Astrocyte of the cerebellum (primary cell): ENCODE measurements around the gene SORCS2.

Experiments
- DNase-seq: peaks from one replicate; pipeline ENCODE4 v3.0.0-alpha.2; 2011; ENCODE audit warnings: low read depth
- H3K4me3 ChIP-seq: 2 replicates; pipeline ENCODE4 v1.5.1; 2011; ENCODE audit warnings: mild to moderate bottlenecking, low read depth, low read length, moderate library complexity
- in situ Hi-C: cut with HindIII; loops from 2 replicates; pipeline ENCODE4 v1.10.0; 2017; ENCODE audit warnings: low sequenced_read_pairs
- TF ChIP-seq, protein P1 (sequence below): IDR thresholded peaks from 2 replicates; pipeline ENCODE4 v1.5.1; 2012; ENCODE audit warnings: low read length, low read depth, moderate library complexity, mild to moderate bottlenecking; ENCODE audit errors: missing control alignments

Gene SORCS2

DNA sequence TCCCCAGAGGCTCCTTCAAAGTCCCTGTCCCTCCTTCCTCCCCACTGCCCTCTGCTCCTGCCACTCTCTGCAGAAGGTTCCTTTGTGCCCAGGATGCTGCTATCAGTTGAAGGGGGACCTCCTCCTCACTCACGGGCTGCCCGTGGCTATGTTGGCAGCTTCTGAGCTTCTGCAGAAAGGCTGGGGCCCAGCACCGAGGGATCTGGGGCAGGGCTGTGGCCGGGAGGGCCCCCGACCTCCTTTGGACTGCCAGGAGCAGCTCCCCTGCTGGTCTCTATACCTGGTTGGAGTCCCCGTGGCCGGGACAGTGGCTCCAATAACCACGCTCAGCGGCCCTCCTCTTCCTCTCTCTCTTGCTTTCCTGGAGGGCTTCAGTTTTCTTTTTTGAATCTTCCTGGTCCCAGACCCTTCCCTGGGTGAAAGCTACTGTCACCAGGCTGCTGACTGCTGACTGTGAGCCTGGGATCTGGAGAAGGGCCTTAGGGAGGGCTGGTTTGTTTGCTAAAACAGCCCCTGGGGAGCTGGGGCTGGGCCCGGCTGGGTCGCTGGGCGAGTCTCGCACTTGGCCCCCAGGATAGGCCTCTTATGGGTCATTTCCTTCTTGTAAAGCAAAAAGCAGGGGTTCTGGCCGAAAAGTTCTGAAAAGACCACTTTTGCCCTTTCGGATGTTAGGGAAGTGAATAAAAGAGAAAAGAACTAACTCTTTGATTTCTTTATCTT, 46.9 kb downstream of the SORCS2 start:
- in situ Hi-C loops: no loop called here
- TF ChIP-seq, protein P1, sequence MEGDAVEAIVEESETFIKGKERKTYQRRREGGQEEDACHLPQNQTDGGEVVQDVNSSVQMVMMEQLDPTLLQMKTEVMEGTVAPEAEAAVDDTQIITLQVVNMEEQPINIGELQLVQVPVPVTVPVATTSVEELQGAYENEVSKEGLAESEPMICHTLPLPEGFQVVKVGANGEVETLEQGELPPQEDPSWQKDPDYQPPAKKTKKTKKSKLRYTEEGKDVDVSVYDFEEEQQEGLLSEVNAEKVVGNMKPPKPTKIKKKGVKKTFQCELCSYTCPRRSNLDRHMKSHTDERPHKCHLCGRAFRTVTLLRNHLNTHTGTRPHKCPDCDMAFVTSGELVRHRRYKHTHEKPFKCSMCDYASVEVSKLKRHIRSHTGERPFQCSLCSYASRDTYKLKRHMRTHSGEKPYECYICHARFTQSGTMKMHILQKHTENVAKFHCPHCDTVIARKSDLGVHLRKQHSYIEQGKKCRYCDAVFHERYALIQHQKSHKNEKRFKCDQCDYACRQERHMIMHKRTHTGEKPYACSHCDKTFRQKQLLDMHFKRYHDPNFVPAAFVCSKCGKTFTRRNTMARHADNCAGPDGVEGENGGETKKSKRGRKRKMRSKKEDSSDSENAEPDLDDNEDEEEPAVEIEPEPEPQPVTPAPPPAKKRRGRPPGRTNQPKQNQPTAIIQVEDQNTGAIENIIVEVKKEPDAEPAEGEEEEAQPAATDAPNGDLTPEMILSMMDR: no peak
- no peak for DNase-seq
- no peak overlapping the region for H3K4me3 ChIP-seq

DNA sequence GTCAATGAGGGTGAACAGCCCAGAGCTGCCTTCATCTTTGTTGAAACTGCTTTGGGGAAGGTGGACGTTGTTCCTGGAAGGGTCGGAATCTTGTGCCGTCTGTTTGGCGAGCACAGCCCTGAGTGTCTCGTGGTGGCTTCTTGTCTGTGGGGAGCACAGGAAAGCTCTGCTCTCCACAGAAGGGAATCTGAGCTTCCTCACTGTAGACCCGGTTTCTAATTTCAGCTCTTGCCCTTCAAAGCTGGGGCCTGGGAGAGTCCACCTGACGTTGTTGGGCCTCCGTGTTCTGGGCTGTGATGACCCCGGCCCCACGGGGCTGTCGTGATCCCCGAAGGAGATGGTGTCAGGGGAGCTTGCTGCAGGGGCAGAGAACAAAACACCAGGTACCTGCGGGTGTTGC, 47.5 kb downstream of the SORCS2 start:
- H3K4me3 ChIP-seq: no peak overlapping the region
- no peak for DNase-seq
- in situ Hi-C loops: no loop called here
- TF ChIP-seq, protein P1: no peak

DNA sequence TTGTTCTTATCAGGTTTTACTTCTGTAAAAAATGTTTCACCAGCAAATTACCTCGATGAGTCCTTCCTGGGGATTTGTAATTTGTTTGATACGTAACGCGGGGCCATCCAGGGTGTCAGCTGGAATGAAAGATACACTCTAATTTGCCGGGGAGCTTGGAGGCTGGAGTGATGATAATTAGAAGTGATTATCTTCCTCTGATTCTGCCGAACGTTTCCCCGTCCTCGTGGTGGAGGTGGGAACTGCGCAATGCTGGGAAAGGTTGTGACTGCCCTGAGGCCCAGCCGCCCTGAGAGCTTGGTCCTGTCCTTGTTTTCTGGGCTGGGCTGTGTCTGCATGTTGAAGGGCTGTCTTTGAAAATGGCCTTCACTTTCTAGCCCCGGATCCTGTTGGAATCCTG, 48.0 kb downstream of the SORCS2 start:
- DNase-seq: no peak
- no peak overlapping the region for H3K4me3 ChIP-seq
- TF ChIP-seq, protein P1: no peak
- in situ Hi-C loops: no loop called here

DNA sequence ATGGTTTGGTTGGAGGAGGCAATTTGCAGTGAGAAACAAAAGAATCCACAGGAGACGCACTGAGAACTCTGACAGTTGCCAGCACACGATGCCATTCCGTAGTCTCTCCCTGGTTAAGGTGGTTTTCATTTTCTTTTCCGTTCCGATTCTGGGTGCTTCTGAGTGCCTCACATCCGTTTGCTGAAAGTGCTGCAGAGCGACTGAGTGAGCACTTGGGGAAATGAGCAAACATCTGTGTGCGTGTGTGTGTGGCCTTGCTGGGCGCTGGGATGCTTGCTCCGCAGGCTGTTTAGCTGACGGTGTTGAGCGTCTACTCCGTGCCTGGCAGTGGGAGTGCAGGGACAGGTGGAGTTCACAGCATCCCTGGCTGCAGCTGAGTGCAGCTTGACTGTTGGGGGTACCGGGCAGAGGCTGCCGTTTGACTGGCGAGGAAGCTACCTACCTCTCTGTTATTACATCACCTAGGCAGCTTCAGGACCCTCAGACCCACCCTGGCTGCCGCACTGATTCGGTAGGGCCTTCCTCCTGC, 49.3 kb downstream of the SORCS2 start:
- TF ChIP-seq, protein P1: no peak
- H3K4me3 ChIP-seq: no peak overlapping the region
- in situ Hi-C loops: no loop called here
- DNase-seq: no peak

DNA sequence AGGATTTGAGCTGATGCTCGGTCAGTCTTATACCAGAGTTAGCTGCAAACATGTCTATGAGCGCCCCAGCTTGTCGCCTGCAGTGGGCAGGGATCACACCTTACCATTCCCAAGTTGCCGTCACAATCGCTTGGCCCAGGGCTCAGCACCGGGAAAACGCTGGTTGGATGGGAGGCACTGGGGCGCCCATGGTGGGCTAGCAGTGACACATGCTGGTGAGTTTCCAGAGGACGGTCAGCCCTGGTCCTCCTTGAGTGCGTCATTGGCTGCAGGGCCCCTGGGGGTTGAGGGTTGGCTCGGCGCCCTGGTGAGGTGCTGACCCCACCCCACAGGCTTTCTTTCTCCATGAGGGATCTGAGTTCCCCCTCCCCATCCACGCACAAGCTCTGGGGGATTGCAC, 50.4 kb downstream of the SORCS2 start:
- H3K4me3 ChIP-seq: no peak overlapping the region
- in situ Hi-C loops: no loop called here
- TF ChIP-seq, protein P1: no peak
- DNase-seq: no peak

DNA sequence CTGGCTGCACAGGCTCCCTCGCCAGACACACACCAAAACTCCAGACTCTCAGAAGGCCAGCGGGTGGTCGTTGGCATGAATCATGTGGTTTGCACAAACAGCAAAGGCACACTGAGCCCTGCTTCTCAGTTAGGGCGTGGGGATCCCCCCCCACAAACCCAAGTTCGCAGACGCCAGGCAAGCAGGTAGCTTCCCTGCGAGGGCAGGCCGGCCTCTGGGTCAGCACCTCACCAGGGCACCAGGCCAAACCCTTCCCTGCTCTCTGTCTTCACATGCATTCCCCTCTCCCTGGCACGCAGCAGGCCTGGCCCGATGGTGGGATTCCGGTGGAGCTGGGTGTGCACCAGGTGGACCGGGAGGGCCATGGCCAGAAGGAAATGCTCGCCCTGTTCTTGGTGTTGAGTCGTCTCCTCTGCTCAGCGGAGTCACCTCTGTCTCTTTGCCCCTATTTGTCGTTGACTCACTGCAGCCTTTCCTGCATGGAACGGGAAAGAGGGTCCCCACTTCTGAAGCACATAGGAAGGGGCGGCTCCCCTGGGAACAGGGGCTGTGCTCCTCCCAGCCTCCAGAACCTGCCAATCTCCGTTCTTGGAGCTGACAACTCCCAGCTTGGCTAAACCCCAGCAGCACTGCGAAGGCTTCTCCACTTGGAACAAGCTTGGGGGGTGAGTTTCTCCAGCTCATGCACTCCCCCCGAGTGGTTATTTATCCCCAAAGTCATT, 51.4 kb downstream of the SORCS2 start:
- in situ Hi-C loops: no loop called here
- no peak for DNase-seq
- TF ChIP-seq, protein P1: no peak
- H3K4me3 ChIP-seq: no peak overlapping the region
